Neural cell (in vitro differentiated cells): ENCODE measurements around the gene APOE. TPM values are rescaled to one million over a fixed set of nuclear protein-coding genes. Genes with fewer than 3 reads are reported as not detected.

ENCODE experiments used
- H2AFZ ChIP-seq: fragments of 200-600, 300-800 bp; sonication (generic), shearing (Covaris generic); 2 replicates; pipeline ENCODE4 v1.6.0; 2014; ENCODE audit warnings: low read depth, mild to moderate bottlenecking, antibody characterized with exemption, low read length, moderate library complexity
- H3F3A ChIP-seq: fragments of 200-600 bp; shearing (Covaris generic); 2 replicates; pipeline ENCODE4 v1.6.1; 2016; ENCODE audit warnings: mild to moderate bottlenecking, moderate library complexity, mixed read lengths, antibody characterized with exemption, low read length; ENCODE audit not compliant: insufficient read depth, poor library complexity, severe bottlenecking
- H3K27ac ChIP-seq: fragments of 200-600, 300-800 bp; sonication (generic), shearing (Covaris generic); 2 replicates; pipeline ENCODE4 v1.5.1; 2014; ENCODE audit warnings: mild to moderate bottlenecking, low read length, moderate library complexity
- H3K27me3 ChIP-seq: fragments of 300-800, 200-600 bp; sonication (generic), shearing (Covaris generic); 2 replicates; pipeline ENCODE4 v1.6.0; 2014; ENCODE audit warnings: mild to moderate bottlenecking, low read depth, low read length, moderate library complexity; ENCODE audit not compliant: insufficient read depth
- H3K36me3 ChIP-seq: fragments of 300-800, 200-600 bp; sonication (generic), shearing (Covaris generic); 2 replicates; pipeline ENCODE4 v1.5.1; 2014; ENCODE audit warnings: mild to moderate bottlenecking, antibody characterized with exemption, low read length, moderate library complexity; ENCODE audit not compliant: insufficient read depth
- H3K4me2 ChIP-seq: fragments of 300-800, 200-600 bp; sonication (generic), shearing (Covaris generic); 2 replicates; pipeline ENCODE4 v1.6.0; 2014; ENCODE audit warnings: mild to moderate bottlenecking, low read length
- H3K4me3 ChIP-seq: fragments of 300-800, 200-600 bp; sonication (generic), shearing (Covaris generic); 2 replicates; pipeline ENCODE4 v1.5.1; 2014; ENCODE audit warnings: mild to moderate bottlenecking, low read length, moderate library complexity
- H3K79me2 ChIP-seq: fragments of 200-600 bp; shearing (Covaris generic); replicated peaks from 2 replicates; pipeline ENCODE4 v1.6.0; 2014; ENCODE audit warnings: mild to moderate bottlenecking, low read length, moderate library complexity; ENCODE audit not compliant: insufficient read depth
- H3K9ac ChIP-seq: fragments of 300-800, 200-600 bp; sonication (generic), shearing (Covaris generic); 2 replicates; pipeline ENCODE4 v1.6.1; 2016; ENCODE audit warnings: mild to moderate bottlenecking, low read length, mixed read lengths
- H3K9me2 ChIP-seq: fragments of 200-600 bp; shearing (Covaris generic); 2 replicates; pipeline ENCODE4 v1.6.1; 2016; ENCODE audit warnings: mild to moderate bottlenecking, low read length, mixed read lengths; ENCODE audit not compliant: insufficient read depth
- H3K9me3 ChIP-seq: fragments of 200-600, 300-800 bp; sonication (generic), shearing (Covaris generic); 2 replicates; pipeline ENCODE4 v1.6.1; 2016; ENCODE audit warnings: mild to moderate bottlenecking, mixed run types, low read length, moderate library complexity, mixed read lengths
- H4K20me1 ChIP-seq: fragments of 200-600 bp; shearing (Covaris generic); 2 replicates; pipeline ENCODE4 v1.6.1; 2016; ENCODE audit warnings: mild to moderate bottlenecking, mixed run types; ENCODE audit not compliant: insufficient read depth
- CTCF ChIP-seq: fragments of 450-650 bp; IDR thresholded peaks from 2 replicates; pipeline ENCODE4 v1.5.1; 2014; ENCODE audit warnings: antibody characterized with exemption, mild to moderate bottlenecking, moderate library complexity; ENCODE audit not compliant: poor library complexity, severe bottlenecking
- EP300 ChIP-seq: fragments of 450-650 bp; conservative IDR thresholded peaks from 2 replicates; pipeline ENCODE4 v1.6.1; 2014; ENCODE audit warnings: antibody characterized with exemption, mild to moderate bottlenecking, moderate library complexity; ENCODE audit not compliant: poor library complexity, severe bottlenecking
- EZH2 ChIP-seq: fragments of 200-600, 300-800 bp; shearing (Covaris generic), sonication (generic); IDR thresholded peaks from 2 replicates; pipeline ENCODE4 v1.6.1; 2014; ENCODE audit warnings: antibody characterized with exemption, low read length, borderline replicate concordance, mild to moderate bottlenecking; ENCODE audit not compliant: insufficient read depth, poor library complexity, severe bottlenecking
- MXI1 ChIP-seq: fragments of 450-650 bp; conservative IDR thresholded peaks from 2 replicates; pipeline ENCODE4 v1.6.1; 2014; ENCODE audit warnings: antibody characterized with exemption, mild to moderate bottlenecking; ENCODE audit not compliant: poor library complexity, severe bottlenecking
- POLR2AphosphoS5 ChIP-seq: IDR thresholded peaks from 2 replicates; pipeline ENCODE4 v1.6.1; 2012
- RAD21 ChIP-seq: fragments of 450-650 bp; conservative IDR thresholded peaks from 2 replicates; pipeline ENCODE4 v1.6.1; 2014; ENCODE audit warnings: antibody characterized with exemption, mild to moderate bottlenecking, moderate library complexity
- REST ChIP-seq: IDR thresholded peaks from 2 replicates; pipeline ENCODE4 v1.6.1; 2012; ENCODE audit warnings: borderline replicate concordance
- SMC3 ChIP-seq: fragments of 450-650 bp; conservative IDR thresholded peaks from 2 replicates; pipeline ENCODE4 v1.6.1; 2014; ENCODE audit warnings: antibody characterized with exemption, mild to moderate bottlenecking, moderate library complexity; ENCODE audit not compliant: poor library complexity
- TAF1 ChIP-seq: IDR thresholded peaks from 2 replicates; pipeline ENCODE4 v1.6.1; 2012; ENCODE audit warnings: low read depth
- polyA plus RNA-seq: library from polyadenylated mRNA; depleted of rRNA; stranded (reverse); fragments of >200 nt; gene quantifications from 2 replicates; pipeline ENCODE4 v1.2.3, GENCODE V29; 2014

Gene APOE
- polyA plus RNA-seq, 1 donor from 2014 or later: 8.7 TPM

GRCh38 chr19:44942067-44942571 is 36.5 kb downstream of the APOE start, which contains the start of gene APOC4:
Gene APOC4, plus strand, starts transcription at chr19:44942237. Its CDS starts 41 bp downstream, at chr19:44942278.
- Histone ChIP-seq H3K4me3 (no peak within 1 kb of the TSS), H3K4me2 (no peak within 1 kb of the TSS), H3F3A (no peaks in the 10 kb centered on the region), H2AFZ (no peak within 1 kb of the TSS), H3K9ac (no peak within 1 kb of the TSS), H4K20me1 (no peaks in the 10 kb centered on the region), H3K27ac (no peak within 1 kb of the TSS), H3K9me2 (no peaks in the 10 kb centered on the region), H3K27me3 (no peaks in the 10 kb centered on the region), H3K36me3 (no peaks in the 10 kb centered on the region), H3K9me3 (no peaks in the 10 kb centered on the region), H3K79me2 (no peaks in the 10 kb centered on the region)
- TF ChIP-seq SMC3: no peak
- no peak for TF ChIP-seq RAD21
- TF ChIP-seq TAF1: no peak
- TF ChIP-seq EZH2: no peak
- TF ChIP-seq MXI1: no peak
- no peak for TF ChIP-seq POLR2AphosphoS5
- no peak for TF ChIP-seq REST
- no peak for TF ChIP-seq EP300
- no peak for TF ChIP-seq CTCF

GRCh38 chr19:44943801-44944249 is 38.2 kb downstream of the APOE start:
- no peaks in the 10 kb centered on the region for H3K79me2 ChIP-seq
- no peak overlapping the region for H3K9ac ChIP-seq
- TF ChIP-seq TAF1 (no peak), RAD21 (no peak), REST (no peak)
- no peaks in the 10 kb centered on the region for H3K36me3 ChIP-seq
- H3K4me3 ChIP-seq: no peak overlapping the region
- H4K20me1 ChIP-seq: no peaks in the 10 kb centered on the region
- H3K9me2 ChIP-seq: no peaks in the 10 kb centered on the region
- H2AFZ ChIP-seq: no peak overlapping the region
- H3K27me3 ChIP-seq: no peaks in the 10 kb centered on the region
- no peak overlapping the region for H3K4me2 ChIP-seq
- no peaks in the 10 kb centered on the region for H3K9me3 ChIP-seq
- H3K27ac ChIP-seq: no peak overlapping the region
- no peaks in the 10 kb centered on the region for H3F3A ChIP-seq
